Hepatocyte (in vitro differentiated cells): Measurements from ENCODE around the gene RBCK1.

ENCODE experiments used
- CTCF ChIP-seq: fragments of 200-600 bp; sonication (generic); IDR thresholded peaks from 2 replicates; pipeline ENCODE4 v1.5.1; 2016; ENCODE audit warnings: antibody characterized with exemption, mild to moderate bottlenecking; ENCODE audit not compliant: poor library complexity
- EZH2 ChIP-seq: fragments of 200-600 bp; sonication (generic); IDR thresholded peaks from 2 replicates; pipeline ENCODE4 v1.6.1; 2016; ENCODE audit warnings: antibody characterized with exemption, mild to moderate bottlenecking, borderline replicate concordance
- EZH2phosphoT487 ChIP-seq: fragments of 200-600 bp; sonication (generic); IDR thresholded peaks from one replicate; pipeline ENCODE4 v1.6.1; 2018; ENCODE audit warnings: antibody characterized with exemption, mild to moderate bottlenecking, low read depth, moderate library complexity; ENCODE audit not compliant: unreplicated experiment, severe bottlenecking

- TF ChIP-seq CTCF: no peak
- no peak for TF ChIP-seq EZH2
- no peak for TF ChIP-seq EZH2phosphoT487
Observed at GRCh38 chr20:436476-436875, 28.4 kb downstream of the RBCK1 start.
